ENCODE results near the gene CBLIF. TPM values are rescaled to one million over a fixed set of nuclear protein-coding genes. Genes with fewer than 3 reads are reported as not detected.

The CBLIF gene
- polyA plus RNA-seq, 1 donor (not counting 4 experiments of a cell fraction or from before 2014, with no cell fraction given): not detected

DNA sequence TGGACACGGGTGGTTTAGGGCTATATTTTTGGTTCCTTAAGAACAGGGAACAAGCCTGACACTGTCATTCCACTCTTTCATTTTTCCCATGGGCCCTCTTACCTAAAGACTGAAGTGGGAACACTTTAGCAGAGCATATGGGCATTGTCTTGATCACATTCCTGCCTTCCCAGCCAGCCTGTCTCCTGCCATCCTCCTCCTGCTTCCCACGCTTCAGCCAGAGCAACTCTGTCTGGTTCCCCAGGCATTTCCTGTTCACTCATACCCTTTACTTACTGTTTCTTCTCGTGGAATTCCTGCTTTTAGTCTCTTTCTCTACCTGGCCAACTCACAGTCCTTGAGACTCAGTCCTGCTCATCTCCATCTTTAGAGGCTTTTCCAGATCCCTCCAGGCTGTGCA, 57.5 kb downstream of the CBLIF start:
- Histone ChIP-seq H2AFZ (ENCODE audit: control insufficient read depth, low read length) (no peak overlapping the region), H3K4me3 (ENCODE audit: control insufficient read depth in 2 of 3, extremely low read depth in 1 of 3, insufficient read depth in 2 of 3, low read depth in 1 of 3, low read length in 3 of 3) (no peak overlapping the region), H3K27ac (ENCODE audit: control insufficient read depth, insufficient read depth, low read length) (no peak overlapping the region), H3K4me2 (ENCODE audit: control insufficient read depth, extremely low read depth, insufficient read depth, low read depth, low read length) (no peak overlapping the region), H3K9me3 (ENCODE audit: control insufficient read depth, low read depth, low read length) (no peaks in the 10 kb centered on the region), H4K20me1 (ENCODE audit: control insufficient read depth, extremely low read depth, insufficient read depth, low read length) (peaks cover 3% of the 10 kb centered on the region), H3K9ac (ENCODE audit: control insufficient read depth, extremely low read depth, insufficient read depth, low read length) (no peak overlapping the region), H3K4me1 (ENCODE audit: control insufficient read depth, extremely low read depth, insufficient read depth, low read length) (peaks cover 18% of the 10 kb centered on the region), H3K9me1 (ENCODE audit: control insufficient read depth, extremely low read depth, insufficient read depth, low read length) (no peaks in the 10 kb centered on the region), H3K36me3 (ENCODE audit: control insufficient read depth in 2 of 2, extremely low read depth in 1 of 2, insufficient read depth in 2 of 2, low read length in 2 of 2) (peaks cover 15 to 36% of the 10 kb centered on the region in 2 experiments), H3K27me3 (ENCODE audit: control insufficient read depth, extremely low read depth, insufficient read depth, low read length) (no peaks in the 10 kb centered on the region), H3K79me2 (ENCODE audit: control insufficient read depth, insufficient read depth, low read length) (peaks cover 8% of the 10 kb centered on the region)
- DNase-seq (ENCODE audit: low read depth, low spot score): no peak
- FAIRE-seq: peak; percentile 39
- TF ChIP-seq EZH2 (IDR thresholded peaks at IDR 0.05; ENCODE audit: low read length): no peak
- TF ChIP-seq CTCF (optimal IDR thresholded peaks at IDR 0.05 in 1 of 3, IDR thresholded peaks at IDR 0.05 in 1 of 3, conservative IDR thresholded peaks at IDR 0.05 in 1 of 3; ENCODE audit: extremely low read depth in 1 of 3, insufficient read depth in 2 of 3, low read length in 3 of 3): no peak
- dilution Hi-C loops (cut with MboI; ENCODE audit: extremely low pct_ligation_motif_present, low sequenced_read_pairs): no loop called here

DNA sequence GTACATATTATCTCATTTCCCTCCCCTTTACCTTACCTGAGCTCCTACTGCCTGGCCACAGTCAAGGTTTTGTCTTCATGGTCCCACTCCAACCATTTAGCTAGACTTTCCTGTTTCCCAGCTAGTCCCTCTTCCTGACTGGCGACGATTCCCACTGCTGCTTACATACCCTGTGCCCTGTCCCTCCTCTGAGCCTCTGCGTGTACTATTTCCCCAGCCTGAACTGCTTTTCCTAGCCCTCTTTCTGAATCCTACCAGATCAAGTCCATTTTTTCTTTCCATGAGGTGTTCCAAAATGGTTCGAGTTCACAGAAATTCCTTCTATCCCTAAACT, 58.1 kb downstream of the CBLIF start:
- H3K4me1 ChIP-seq (ENCODE audit: control insufficient read depth, extremely low read depth, insufficient read depth, low read length): peaks cover 18% of the 10 kb centered on the region
- H3K9ac ChIP-seq (ENCODE audit: control insufficient read depth, extremely low read depth, insufficient read depth, low read length): no peak overlapping the region
- no peaks in the 10 kb centered on the region for H3K9me3 ChIP-seq (ENCODE audit: control insufficient read depth, low read depth, low read length)
- peak overlapping the region; percentile 2 for H3K4me2 ChIP-seq (ENCODE audit: control insufficient read depth, extremely low read depth, insufficient read depth, low read depth, low read length)
- no peaks in the 10 kb centered on the region for H3K27me3 ChIP-seq (ENCODE audit: control insufficient read depth, extremely low read depth, insufficient read depth, low read length)
- H3K4me3 ChIP-seq (ENCODE audit: control insufficient read depth in 2 of 3, extremely low read depth in 1 of 3, insufficient read depth in 2 of 3, low read depth in 1 of 3, low read length in 3 of 3): no peak overlapping the region
- no peaks in the 10 kb centered on the region for H3K9me1 ChIP-seq (ENCODE audit: control insufficient read depth, extremely low read depth, insufficient read depth, low read length)
- no peak for DNase-seq (ENCODE audit: low read depth, low spot score)
- no peak overlapping the region for H2AFZ ChIP-seq (ENCODE audit: control insufficient read depth, low read length)
- H3K79me2 ChIP-seq (ENCODE audit: control insufficient read depth, insufficient read depth, low read length): peaks cover 8% of the 10 kb centered on the region
- TF ChIP-seq EZH2 (IDR thresholded peaks at IDR 0.05; ENCODE audit: low read length): no peak
- TF ChIP-seq CTCF (optimal IDR thresholded peaks at IDR 0.05 in 1 of 3, IDR thresholded peaks at IDR 0.05 in 1 of 3, conservative IDR thresholded peaks at IDR 0.05 in 1 of 3; ENCODE audit: extremely low read depth in 1 of 3, insufficient read depth in 2 of 3, low read length in 3 of 3): no peak
- H4K20me1 ChIP-seq (ENCODE audit: control insufficient read depth, extremely low read depth, insufficient read depth, low read length): peaks cover 3% of the 10 kb centered on the region
- H3K36me3 ChIP-seq (ENCODE audit: control insufficient read depth in 2 of 2, extremely low read depth in 1 of 2, insufficient read depth in 2 of 2, low read length in 2 of 2): peaks cover 11 to 32% of the 10 kb centered on the region in 2 experiments
- no peak for FAIRE-seq
- no peak overlapping the region for H3K27ac ChIP-seq (ENCODE audit: control insufficient read depth, insufficient read depth, low read length)
- dilution Hi-C loops (cut with MboI; ENCODE audit: extremely low pct_ligation_motif_present, low sequenced_read_pairs): no loop called here

All from keratinocyte (primary cell).